ENCODE results near the gene AFAP1L1.

Gene AFAP1L1

DNA sequence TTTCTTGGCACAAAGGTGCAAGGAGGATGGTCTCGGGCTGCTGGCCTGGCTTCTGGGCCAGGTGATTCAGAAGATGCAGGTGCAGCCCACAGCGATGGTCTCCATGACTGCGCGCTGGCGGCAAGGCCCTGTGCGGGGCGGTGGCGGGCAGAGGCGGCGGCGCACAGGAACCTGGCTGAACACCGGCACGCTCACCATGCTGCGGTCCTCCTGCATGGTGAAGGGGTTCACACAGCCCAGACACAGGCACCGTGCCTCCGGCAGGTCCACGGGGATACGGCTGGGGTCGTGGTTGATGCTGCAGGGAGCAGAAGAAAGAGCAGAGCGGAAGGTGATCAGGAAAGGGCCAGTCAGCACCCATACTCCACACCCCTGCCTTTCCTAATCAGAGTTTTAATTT, 102.6 kb downstream of the AFAP1L1 start:
- no peak for TF ChIP-seq CTCF (IDR thresholded peaks at IDR 0.05; ENCODE audit: control insufficient read depth, insufficient read depth, low read depth, low read length, missing control alignments)
- no peak for DNase-seq (ENCODE audit: low read depth)
- no peak overlapping the region for H3K4me3 ChIP-seq (ENCODE audit: control insufficient read depth, low read depth, low read length)

DNA sequence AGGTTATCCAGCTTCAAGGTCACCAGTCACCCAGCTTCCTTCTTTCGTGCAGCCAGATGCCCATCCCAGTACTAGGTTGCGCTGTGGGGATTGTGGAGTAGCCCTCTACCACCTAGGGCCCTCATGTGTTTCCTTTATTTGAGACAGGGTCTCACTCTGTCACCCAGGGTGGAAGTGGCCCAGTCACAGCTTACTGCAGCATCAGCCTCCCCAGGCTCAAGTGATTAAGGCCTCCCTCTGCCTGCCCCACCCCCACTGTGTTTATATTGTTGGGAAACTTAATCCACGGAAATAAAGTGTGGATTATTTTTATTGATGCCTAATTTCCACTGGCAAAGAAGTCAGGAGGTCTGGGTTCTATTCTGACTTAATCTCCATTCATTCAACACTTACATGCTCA, 103.1 kb downstream of the AFAP1L1 start:
- TF ChIP-seq CTCF (IDR thresholded peaks at IDR 0.05; ENCODE audit: control insufficient read depth, insufficient read depth, low read depth, low read length, missing control alignments), result no peak
- DNase-seq (ENCODE audit: low read depth), result no peak
- H3K4me3 ChIP-seq (ENCODE audit: control insufficient read depth, low read depth, low read length), result no peak overlapping the region

DNA sequence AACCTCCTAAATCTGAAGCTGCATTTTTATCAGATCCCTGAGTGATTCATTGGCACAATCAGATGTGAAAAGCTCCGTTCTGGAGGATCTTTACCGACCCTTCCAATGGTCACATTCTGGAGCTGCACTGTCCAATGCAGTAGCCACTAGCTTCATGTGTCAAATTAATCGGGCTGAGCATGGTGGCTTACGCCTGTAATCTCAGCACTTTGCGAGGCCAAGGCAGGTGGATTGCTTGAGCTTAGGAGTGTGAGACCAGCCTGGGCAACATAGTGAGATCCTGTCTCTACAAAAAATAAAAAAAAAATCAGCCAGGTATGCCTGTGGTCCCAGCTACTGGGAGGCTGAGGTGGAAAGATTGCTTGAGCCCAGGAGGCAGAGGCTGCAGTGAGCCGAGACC, 103.8 kb downstream of the AFAP1L1 start:
- no peak for TF ChIP-seq CTCF (IDR thresholded peaks at IDR 0.05; ENCODE audit: control insufficient read depth, insufficient read depth, low read depth, low read length, missing control alignments)
- DNase-seq (ENCODE audit: low read depth), result no peak

DNA sequence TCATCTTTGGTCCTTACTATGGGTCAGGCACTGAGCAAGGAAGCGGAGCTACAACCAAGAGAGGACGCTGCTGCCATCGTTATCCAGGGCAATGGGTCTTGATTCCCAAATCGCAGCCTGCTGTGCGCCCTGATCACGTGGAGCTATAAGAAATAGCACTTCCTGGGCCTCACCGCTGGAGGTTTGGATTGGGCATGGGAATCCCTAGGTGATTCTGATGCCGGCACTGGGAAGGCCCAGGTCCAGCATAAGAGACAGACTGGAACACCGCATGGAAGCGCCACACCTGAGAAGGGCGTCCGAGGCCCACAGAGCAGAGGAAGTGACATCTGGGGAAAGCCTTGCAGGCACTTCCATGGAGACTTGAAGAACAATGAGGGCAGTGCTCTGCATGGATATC, 104.4 kb downstream of the AFAP1L1 start:
- TF ChIP-seq CTCF (IDR thresholded peaks at IDR 0.05; ENCODE audit: control insufficient read depth, insufficient read depth, low read depth, low read length, missing control alignments), result no peak
- H3K4me3 ChIP-seq (ENCODE audit: control insufficient read depth, low read depth, low read length), result no peak overlapping the region
- DNase-seq (ENCODE audit: low read depth), result no peak

More for the DNA sequence above, 103.8 kb downstream of the AFAP1L1 start:
- no peak overlapping the region for H3K4me3 ChIP-seq (ENCODE audit: control insufficient read depth, low read depth, low read length)

GRCh38 chr5:149376711-149377447, 105.2 kb downstream of the AFAP1L1 start:
- TF ChIP-seq CTCF (IDR thresholded peaks at IDR 0.05; ENCODE audit: control insufficient read depth, insufficient read depth, low read depth, low read length, missing control alignments), result no peak
- no peak overlapping the region for H3K4me3 ChIP-seq (ENCODE audit: control insufficient read depth, low read depth, low read length)
- DNase-seq (ENCODE audit: low read depth), result no peak

- H3K4me3 ChIP-seq (ENCODE audit: control insufficient read depth, low read depth, low read length), result no peak overlapping the region
- no peak for TF ChIP-seq CTCF (IDR thresholded peaks at IDR 0.05; ENCODE audit: control insufficient read depth, insufficient read depth, low read depth, low read length, missing control alignments)
- no peak for DNase-seq (ENCODE audit: low read depth)
Measured at GRCh38 chr5:149378241-149378820, 106.7 kb downstream of the AFAP1L1 start.

All from AG09309 (cell line).